NT2/D1 (cell line): Measurements from ENCODE around the gene MYL6.
"Not testable (repeated sequence)": the region's sequence is repeated elsewhere in the genome, so short reads cannot be mapped to it uniquely, and the experiment has no call there.

Experiments used
- DNase-seq: peaks from one replicate; pipeline ENCODE4 v3.0.0-alpha.2; 2011; ENCODE audit warnings: low read depth, low spot score
- H3K27me3 ChIP-seq: 2 replicates; pipeline ENCODE4 v1.6.0; 2011; ENCODE audit warnings: mild to moderate bottlenecking; ENCODE audit not compliant: insufficient read length, insufficient read depth
- H3K36me3 ChIP-seq: 2 replicates; pipeline ENCODE4 v1.6.1; 2011; ENCODE audit warnings: mild to moderate bottlenecking, low read length, mixed read lengths; ENCODE audit not compliant: insufficient read depth, insufficient read length
- H3K4me1 ChIP-seq: 2 replicates; pipeline ENCODE4 v1.5.1; 2011; ENCODE audit not compliant: insufficient read depth, insufficient read length
- H3K4me3 ChIP-seq: 2 replicates; pipeline ENCODE4 v1.5.1; 2011; ENCODE audit warnings: low read depth; ENCODE audit not compliant: insufficient read length
- H3K9ac ChIP-seq: 2 replicates; pipeline ENCODE4 v1.6.0; 2011; ENCODE audit warnings: low read depth; ENCODE audit not compliant: insufficient read length
- H3K9me3 ChIP-seq: 2 replicates; pipeline ENCODE4 v1.5.1; 2011; ENCODE audit warnings: mild to moderate bottlenecking, low read length; ENCODE audit not compliant: insufficient read depth
- SUZ12 ChIP-seq: IDR thresholded peaks from 2 replicates; pipeline ENCODE4 v1.6.1; 2011; ENCODE audit not compliant: insufficient read length, insufficient read depth; ENCODE audit errors: extremely low read depth
- YY1 ChIP-seq: IDR thresholded peaks from 2 replicates; pipeline ENCODE4 v1.6.1; 2011; ENCODE audit not compliant: insufficient read length, insufficient read depth
- ZNF274 ChIP-seq: IDR thresholded peaks from 2 replicates; pipeline ENCODE4 v1.6.1; 2011; ENCODE audit warnings: mild to moderate bottlenecking, low read depth, low read length

MYL6 gene

DNA sequence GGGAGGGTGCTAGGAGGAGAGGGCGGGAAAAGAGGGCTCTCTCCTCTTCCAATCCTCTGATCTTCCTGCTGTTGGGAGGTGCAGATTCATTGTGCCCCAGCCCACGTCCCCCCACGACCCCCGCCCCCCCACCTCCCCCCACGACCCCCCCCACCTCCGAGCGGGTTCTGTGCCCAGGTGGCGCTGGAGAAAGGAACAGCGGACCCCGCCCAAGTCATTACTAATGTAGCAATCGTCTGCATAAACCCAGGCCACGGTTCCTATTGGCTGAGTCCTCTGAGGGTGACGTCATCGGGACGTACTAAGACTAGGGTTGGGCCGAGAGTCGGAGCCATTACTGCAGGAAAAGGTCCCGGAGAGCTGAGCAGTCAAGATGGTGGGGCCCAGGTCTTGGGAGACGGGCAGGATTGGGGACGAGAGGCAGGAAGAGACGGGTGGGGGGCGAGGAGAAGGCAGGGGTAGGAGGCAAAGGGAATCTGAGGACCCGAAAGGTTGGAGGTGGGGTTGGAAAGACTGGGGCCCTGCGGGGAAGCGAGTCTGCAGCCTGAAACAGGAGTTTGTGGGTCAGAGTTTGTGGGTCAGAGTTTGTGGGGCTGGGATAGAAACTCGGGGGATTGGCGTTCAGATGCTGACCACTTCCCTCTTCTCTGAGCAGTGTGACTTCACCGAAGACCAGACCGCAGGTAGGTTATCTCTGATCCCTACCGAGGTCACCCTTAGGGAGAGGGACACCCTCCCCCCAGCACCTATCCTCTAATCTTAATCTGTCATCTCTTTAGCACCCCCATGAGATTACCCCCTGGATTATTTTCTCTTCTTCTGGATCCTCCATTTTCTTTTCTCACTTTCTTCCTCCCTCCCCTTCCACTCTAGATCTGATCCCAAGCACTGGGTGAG is at the start of gene MYL6:
Gene MYL6 (plus strand): TSS at position 331 of the 897 bp plus-strand sequence. CDS start 43 bp downstream, at position 374.
- H3K9me3 ChIP-seq = no peaks in the 10 kb centered on the region
- H3K27me3 ChIP-seq = no peaks in the 10 kb centered on the region
- H3K36me3 ChIP-seq = peaks cover 71% of the 10 kb centered on the region
- peak within 1 kb of the TSS; percentile 97 for H3K9ac ChIP-seq
- TF ChIP-seq YY1 = peak; percentile 62
- no peak for TF ChIP-seq ZNF274
- peak; percentile 99 for DNase-seq
- H3K4me3 ChIP-seq = peak within 1 kb of the TSS; percentile 92
- H3K4me1 ChIP-seq = peaks cover 10% of the 10 kb centered on the region

DNA sequence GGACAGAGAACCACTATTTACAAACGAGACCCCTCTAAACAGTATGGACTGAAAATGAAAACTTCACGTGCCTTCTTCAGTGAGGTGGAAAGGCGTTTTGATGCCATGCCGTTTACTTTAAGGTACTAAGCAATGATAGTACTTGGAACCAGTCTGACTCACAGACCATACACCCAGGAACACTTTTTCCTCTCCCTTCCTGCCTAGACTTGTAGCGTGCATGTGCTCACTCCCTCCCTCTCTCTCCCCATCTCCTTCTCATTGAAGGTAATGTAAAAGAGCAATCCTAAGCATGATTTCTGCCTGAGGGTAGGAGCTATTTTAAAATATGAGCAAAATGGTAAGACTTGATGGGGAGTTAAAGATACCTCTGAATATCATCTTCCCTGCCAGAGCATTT is 47.6 kb upstream of the MYL6 start:
- H3K9ac ChIP-seq = no peak overlapping the region
- H3K36me3 ChIP-seq = peaks cover 83% of the 10 kb centered on the region
- no peak for DNase-seq
- no peaks in the 10 kb centered on the region for H3K4me1 ChIP-seq
- H3K4me3 ChIP-seq = no peak overlapping the region
- H3K9me3 ChIP-seq = no peaks in the 10 kb centered on the region
- TF ChIP-seq YY1 (no peak), SUZ12 (no peak), ZNF274 (no peak)
- H3K27me3 ChIP-seq = no peaks in the 10 kb centered on the region

DNA sequence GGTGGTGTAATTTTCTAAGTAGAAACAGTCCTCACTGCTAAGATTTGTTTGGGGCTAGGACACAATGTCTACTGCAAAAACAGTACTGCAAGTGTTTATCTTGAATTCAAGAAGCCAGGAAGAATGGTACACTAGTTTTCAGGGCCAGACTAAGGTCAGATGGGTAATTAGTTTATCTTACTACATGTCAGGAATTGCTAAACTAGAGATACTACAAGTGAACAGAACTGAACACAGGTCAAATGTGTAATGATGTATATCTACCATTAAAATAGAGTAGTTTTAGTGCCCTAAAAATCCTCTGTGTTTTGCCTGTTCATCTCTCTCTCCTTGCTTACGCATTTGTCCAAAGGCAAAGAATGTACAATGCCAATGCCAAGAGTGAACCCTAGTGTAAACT is 44.1 kb upstream of the MYL6 start:
- Histone ChIP-seq H3K4me3 (no peak overlapping the region), H3K36me3 (peaks cover 62% of the 10 kb centered on the region), H3K9me3 (no peaks in the 10 kb centered on the region), H3K27me3 (no peaks in the 10 kb centered on the region), H3K4me1 (no peaks in the 10 kb centered on the region), H3K9ac (no peak overlapping the region)
- no peak for TF ChIP-seq YY1
- no peak for DNase-seq

DNA sequence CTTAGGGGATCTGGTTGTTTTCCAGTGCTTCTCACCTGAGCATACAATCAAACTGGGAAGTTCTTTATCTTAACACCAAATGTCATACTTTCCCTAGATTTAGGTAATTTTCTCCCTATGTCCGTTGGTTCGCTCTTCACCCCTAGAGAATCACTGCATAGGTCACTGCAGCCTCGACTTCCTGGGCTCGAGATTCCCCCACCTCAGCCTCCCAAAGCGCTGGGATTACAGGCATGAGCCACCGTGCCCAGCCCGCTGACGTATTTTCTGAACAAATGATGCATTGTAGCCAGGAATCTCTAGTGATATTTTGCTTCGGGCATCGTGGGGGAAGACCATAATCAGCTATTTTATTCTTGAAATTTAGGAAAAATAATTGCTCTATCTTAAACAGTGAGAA is 42.8 kb upstream of the MYL6 start:
- TF ChIP-seq SUZ12 = no peak
- TF ChIP-seq ZNF274 = no peak
- TF ChIP-seq YY1 = no peak
- Histone ChIP-seq H3K9ac (peak overlapping the region; percentile 99), H3K36me3 (peaks cover 53% of the 10 kb centered on the region), H3K27me3 (no peaks in the 10 kb centered on the region), H3K4me1 (no peaks in the 10 kb centered on the region), H3K9me3 (no peaks in the 10 kb centered on the region), H3K4me3 (peak overlapping the region; percentile 91)
- DNase-seq = no peak

DNA sequence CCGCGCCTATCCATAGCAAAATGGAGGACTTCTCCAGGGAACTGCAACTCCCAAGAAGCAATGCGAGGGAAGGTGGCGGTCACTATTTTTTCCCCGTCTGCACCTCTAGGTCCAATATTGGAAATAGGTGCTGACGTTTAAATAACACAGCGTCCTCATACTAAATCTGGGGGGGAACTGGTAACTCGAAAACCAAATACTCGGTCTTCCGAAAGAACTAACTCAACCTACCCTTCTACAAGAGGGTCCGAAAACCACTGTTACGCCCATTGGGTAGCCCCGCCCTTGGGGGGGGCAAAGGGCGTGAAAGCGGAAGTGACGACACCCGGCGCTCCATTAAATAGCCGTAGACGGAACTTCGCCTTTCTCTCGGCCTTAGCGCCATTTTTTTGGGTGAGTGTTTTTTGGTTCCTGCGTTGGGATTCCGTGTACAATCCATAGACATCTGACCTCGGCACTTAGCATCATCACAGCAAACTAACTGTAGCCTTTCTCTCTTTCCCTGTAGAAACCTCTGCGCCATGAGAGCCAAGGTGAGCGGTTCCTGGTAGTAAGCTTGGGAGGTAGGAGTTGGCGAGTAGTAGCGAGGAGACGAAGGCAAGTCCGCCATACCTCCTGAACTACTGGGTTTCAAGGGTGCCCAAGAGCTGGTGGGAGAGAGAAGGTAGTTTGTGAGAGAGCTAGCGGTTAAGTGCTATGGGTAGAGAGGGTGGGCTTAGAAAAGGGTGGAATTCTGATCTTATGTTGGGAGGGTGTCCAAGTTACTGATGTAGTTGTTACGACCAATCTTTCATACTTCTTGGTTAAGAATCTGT is 41.7 kb upstream of the MYL6 start, which contains the start of gene RPL41:
Gene RPL41 (plus strand): TSS at position 367 of the 815 bp plus-strand sequence.
- no peaks in the 10 kb centered on the region for H3K27me3 ChIP-seq
- H3K9me3 ChIP-seq = no peaks in the 10 kb centered on the region
- DNase-seq = peak; percentile 93
- peak within 1 kb of the TSS; percentile 99 for H3K9ac ChIP-seq
- H3K4me3 ChIP-seq = peak within 1 kb of the TSS; percentile 91
- H3K36me3 ChIP-seq = peaks cover 53% of the 10 kb centered on the region
- TF ChIP-seq ZNF274 (no peak), YY1 (peak; percentile 49), SUZ12 (no peak)
- H3K4me1 ChIP-seq = no peaks in the 10 kb centered on the region

DNA sequence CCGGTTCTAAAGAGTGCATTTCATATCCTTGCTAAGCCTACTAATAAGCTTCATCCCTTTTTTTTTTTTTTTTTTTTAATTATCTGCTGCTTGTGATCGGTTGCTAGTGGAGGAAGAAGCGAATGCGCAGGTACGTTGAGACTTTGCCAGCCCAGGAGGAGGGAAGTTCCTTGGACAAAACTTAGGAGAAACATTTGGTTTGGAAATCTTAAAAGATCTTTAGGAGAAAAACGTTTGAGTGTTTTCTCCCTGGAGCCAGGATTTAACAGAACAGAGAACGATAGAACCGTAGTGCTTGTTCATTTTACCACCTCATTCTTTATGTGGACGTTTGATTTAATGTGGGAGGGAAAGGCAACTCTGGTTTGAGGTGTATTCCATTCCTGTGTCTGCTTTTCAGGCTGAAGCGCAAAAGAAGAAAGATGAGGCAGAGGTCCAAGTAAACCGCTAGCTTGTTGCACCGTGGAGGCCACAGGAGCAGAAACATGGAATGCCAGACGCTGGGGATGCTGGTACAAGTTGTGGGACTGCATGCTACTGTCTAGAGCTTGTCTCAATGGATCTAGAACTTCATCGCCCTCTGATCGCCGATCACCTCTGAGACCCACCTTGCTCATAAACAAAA is 41.0 kb upstream of the MYL6 start:
- DNase-seq = not testable (repeated sequence)
- H3K4me3 ChIP-seq = peak overlapping the region; percentile 91
- H3K36me3 ChIP-seq = peaks cover 54% of the 10 kb centered on the region

More for the DNA sequence above, 41.0 kb upstream of the MYL6 start:
- H3K27me3 ChIP-seq, H3K4me1 ChIP-seq, H3K9me3 ChIP-seq: not testable (repeated sequence)
- peak overlapping the region; percentile 99 for H3K9ac ChIP-seq
